Right atrium auricular region (tissue), 2 donors: Measurements from ENCODE around the gene STAMBPL1. TPM values are rescaled to one million over a fixed set of nuclear protein-coding genes. Genes with fewer than 3 reads are reported as not detected.
"Not testable (repeated sequence)": the region's sequence is repeated elsewhere in the genome, so short reads cannot be mapped to it uniquely, and the experiment has no call there.

Source experiments
- DNase-seq: peaks from one replicate; pipeline ENCODE4 v3.0.0-alpha.2; 2019; ENCODE audit warnings: low spot score
- H3K27ac ChIP-seq, 2 donors: fragments of 200-600 bp; sonication (generic); 1 replicate in 1 of 2; 2 replicates in 1 of 2; pipeline ENCODE4 v1.5.1; 2016 to 2019
- H3K27me3 ChIP-seq, 2 donors: fragments of 200-600 bp; sonication (generic); one replicate each; pipeline versions ENCODE4 v1.5.1 to v1.6.0; 2017 to 2019
- H3K36me3 ChIP-seq: fragments of 200-600 bp; sonication (generic); one replicate; pipeline ENCODE4 v1.5.1; 2016
- H3K4me1 ChIP-seq, 2 donors: fragments of 200-600 bp; sonication (generic); one replicate each; pipeline versions ENCODE4 v1.5.1 to v1.6.0; 2017 to 2019
- H3K4me3 ChIP-seq, 2 donors: fragments of 200-600 bp; sonication (generic); 1 replicate in 1 of 2; 2 replicates in 1 of 2; pipeline ENCODE4 v1.5.1; 2017 to 2019; ENCODE audit warnings: mild to moderate bottlenecking in 1 of 2, moderate library complexity in 1 of 2
- H3K9me3 ChIP-seq, 2 donors: fragments of 200-600 bp; sonication (generic); one replicate each; pipeline ENCODE4 v1.5.1; 2019
- CTCF ChIP-seq, 2 donors: fragments of 200-600 bp; sonication (generic); IDR thresholded peaks; one replicate each; pipeline ENCODE4 v1.5.1; 2019; ENCODE audit warnings: antibody characterized with exemption in 2 of 2
- total RNA-seq, 2 donors: library from RNA; depleted of rRNA; stranded (reverse); fragments of >200 nt; gene quantifications; one replicate each; pipeline ENCODE4 v1.1.0, GENCODE V29; 2016

Gene STAMBPL1
- total RNA-seq, 2 donors from 2014 or later, result 8.8 to 13.8 TPM

GRCh38 chr10:88927416-88927690 is 47.3 kb downstream of the STAMBPL1 start:
- Histone ChIP-seq H3K4me1 (peaks cover 0 to 38% of the 10 kb centered on the region in 2 donors), H3K27ac (peak overlapping the region; percentile 57 to 68), H3K27me3 (no peaks in the 10 kb centered on the region), H3K36me3 (no peaks in the 10 kb centered on the region), H3K4me3 (no peak overlapping the region), H3K9me3 (no peaks in the 10 kb centered on the region)
- TF ChIP-seq CTCF (IDR thresholded peaks at IDR 0.05), result no peak
- DNase-seq, result no peak

GRCh38 chr10:88928254-88928653 is 48.2 kb downstream of the STAMBPL1 start:
- Histone ChIP-seq H3K4me3 (no peak overlapping the region), H3K27me3 (no peaks in the 10 kb centered on the region), H3K9me3 (no peaks in the 10 kb centered on the region), H3K4me1 (peaks cover 0 to 38% of the 10 kb centered on the region in 2 donors), H3K36me3 (no peaks in the 10 kb centered on the region), H3K27ac (peak overlapping the region in 1 of 2 donors; percentile 57)
- no peak for TF ChIP-seq CTCF (IDR thresholded peaks at IDR 0.05)
- no peak for DNase-seq

GRCh38 chr10:88931548-88931947 is 51.5 kb downstream of the STAMBPL1 start:
- peak overlapping the region; percentile 70 to 77 for H3K27ac ChIP-seq
- no peak for DNase-seq
- H3K9me3 ChIP-seq, result no peaks in the 10 kb centered on the region
- no peak overlapping the region for H3K4me3 ChIP-seq
- H3K27me3 ChIP-seq, result no peaks in the 10 kb centered on the region
- peaks cover 0 to 36% of the 10 kb centered on the region in 2 donors for H3K4me1 ChIP-seq
- H3K36me3 ChIP-seq, result peaks cover 17% of the 10 kb centered on the region
- no peak for TF ChIP-seq CTCF (IDR thresholded peaks at IDR 0.05)

GRCh38 chr10:88932029-88932428 is 52.0 kb downstream of the STAMBPL1 start:
- not testable (repeated sequence) for H3K27me3 ChIP-seq, H3K9me3 ChIP-seq, DNase-seq, H3K4me3 ChIP-seq
- peaks cover 0 to 31% of the 10 kb centered on the region in 2 donors for H3K4me1 ChIP-seq
- peaks cover 21% of the 10 kb centered on the region for H3K36me3 ChIP-seq
- peak overlapping the region; percentile 70 to 77 for H3K27ac ChIP-seq

GRCh38 chr10:88932539-88933256 is 52.7 kb downstream of the STAMBPL1 start:
- Histone ChIP-seq H3K36me3 (peaks cover 28% of the 10 kb centered on the region), H3K27me3 (no peaks in the 10 kb centered on the region), H3K4me1 (peaks cover 0 to 24% of the 10 kb centered on the region in 2 donors), H3K9me3 (no peaks in the 10 kb centered on the region), H3K27ac (peak overlapping the region; percentile 70 to 77), H3K4me3 (no peak overlapping the region)
- TF ChIP-seq CTCF (IDR thresholded peaks at IDR 0.05), result peak; percentile 78 to 97
- peak; percentile 73 for DNase-seq

- Histone ChIP-seq H3K4me3 (no peak overlapping the region), H3K36me3 (peaks cover 37% of the 10 kb centered on the region), H3K27ac (peak overlapping the region in 1 of 2 donors; percentile 18), H3K9me3 (no peaks in the 10 kb centered on the region), H3K4me1 (peaks cover 0 to 23% of the 10 kb centered on the region in 2 donors), H3K27me3 (no peaks in the 10 kb centered on the region)
- TF ChIP-seq CTCF (IDR thresholded peaks at IDR 0.05), result no peak
- DNase-seq, result no peak
Observed at GRCh38 chr10:88933564-88933963, 53.5 kb downstream of the STAMBPL1 start.
